Fibroblast of lung (primary cell): ENCODE data around the gene CCT8.

Source experiments
- CTCF ChIP-seq, 2 donors: IDR thresholded peaks in 1 of 2; conservative IDR thresholded peaks in 1 of 2; 1 replicate in 1 of 2; 2 replicates in 1 of 2; pipeline ENCODE4 v1.5.1; 2011 to 2012; ENCODE audit warnings: low read length in 2 of 2, control low read depth in 1 of 2, inconsistent platforms in 1 of 2, low read depth in 1 of 2, mild to moderate bottlenecking in 1 of 2
- EZH2 ChIP-seq: IDR thresholded peaks from 2 replicates; pipeline ENCODE4 v1.5.1; 2012; ENCODE audit warnings: low read length, control low read depth, mild to moderate bottlenecking; ENCODE audit errors: missing control alignments

- TF ChIP-seq CTCF (conservative IDR thresholded peaks at IDR 0.05 in 1 of 2, IDR thresholded peaks at IDR 0.05 in 1 of 2; ENCODE audit: low read depth in 1 of 2, low read length in 2 of 2): no peak
- TF ChIP-seq EZH2: no peak
Observed at GRCh38 chr21:29018540-29018939, 54.9 kb downstream of the CCT8 start.
